HG02885 (cell line): ENCODE results near the gene NTN1.
"Not testable (repeated sequence)": the region's sequence is repeated elsewhere in the genome, so short reads cannot be mapped to it uniquely, and the experiment has no call there.

ENCODE experiments used
- ATAC-seq: cut with Tn5 transposase; IDR thresholded peaks from one replicate; pipeline ENCODE4 v1.9.1; 2021; ENCODE audit warnings: mild to moderate bottlenecking; ENCODE audit not compliant: unreplicated experiment, poor library complexity

NTN1 gene

DNA sequence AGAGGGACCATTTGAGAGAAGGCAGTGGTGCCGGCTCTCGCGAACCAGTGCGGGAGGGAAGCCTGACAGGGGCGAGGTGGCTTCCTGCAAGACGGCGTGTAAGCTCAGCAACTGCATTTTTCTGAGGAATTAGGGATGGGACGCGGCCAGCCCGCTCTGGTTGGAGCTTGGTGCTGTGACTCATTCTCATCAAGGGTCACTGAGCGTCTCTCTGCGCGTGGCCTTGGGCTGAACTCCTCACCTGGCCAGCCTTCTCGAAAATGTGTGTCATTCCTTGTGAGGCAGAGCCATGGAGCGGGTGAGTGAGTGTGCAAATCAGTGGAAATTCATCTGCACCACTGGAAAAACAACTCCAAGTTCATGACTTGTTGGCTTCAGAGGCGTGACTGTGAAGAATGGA, 52.8 kb downstream of the NTN1 start:
- ATAC-seq = no peak

DNA sequence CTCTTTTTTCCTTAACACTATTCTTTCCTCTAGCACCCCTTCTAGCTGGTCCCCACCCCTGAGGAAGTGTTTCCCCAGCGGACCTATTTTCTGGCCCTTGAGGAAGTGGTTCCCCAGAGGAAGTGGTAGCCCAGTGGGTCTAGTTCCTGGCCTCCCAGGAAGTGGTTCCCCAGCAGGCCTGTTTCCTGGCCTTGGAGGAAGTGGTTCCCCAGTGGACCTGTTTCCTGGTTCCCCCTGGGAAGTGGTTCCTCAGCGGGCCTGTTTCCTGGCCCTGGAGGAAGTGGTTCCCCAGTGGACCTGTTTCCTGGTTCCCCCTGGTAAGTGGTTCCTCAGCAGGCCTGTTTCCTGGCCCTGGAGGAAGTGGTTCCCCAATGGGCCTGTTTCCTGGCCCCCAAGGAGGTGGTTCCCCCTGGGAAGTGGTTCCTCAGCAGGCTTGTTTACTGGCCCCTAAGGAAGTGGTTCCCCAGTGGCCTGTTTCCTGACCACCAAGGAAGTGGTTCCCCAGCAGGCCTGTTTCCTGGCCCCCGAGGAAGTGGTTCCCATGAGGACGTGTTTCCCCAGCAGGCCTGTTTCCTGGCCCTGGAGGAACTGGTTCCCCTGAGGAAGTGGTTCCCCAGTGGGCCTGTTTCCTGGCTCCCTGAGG, 58.3 kb downstream of the NTN1 start:
- no peak for ATAC-seq

DNA sequence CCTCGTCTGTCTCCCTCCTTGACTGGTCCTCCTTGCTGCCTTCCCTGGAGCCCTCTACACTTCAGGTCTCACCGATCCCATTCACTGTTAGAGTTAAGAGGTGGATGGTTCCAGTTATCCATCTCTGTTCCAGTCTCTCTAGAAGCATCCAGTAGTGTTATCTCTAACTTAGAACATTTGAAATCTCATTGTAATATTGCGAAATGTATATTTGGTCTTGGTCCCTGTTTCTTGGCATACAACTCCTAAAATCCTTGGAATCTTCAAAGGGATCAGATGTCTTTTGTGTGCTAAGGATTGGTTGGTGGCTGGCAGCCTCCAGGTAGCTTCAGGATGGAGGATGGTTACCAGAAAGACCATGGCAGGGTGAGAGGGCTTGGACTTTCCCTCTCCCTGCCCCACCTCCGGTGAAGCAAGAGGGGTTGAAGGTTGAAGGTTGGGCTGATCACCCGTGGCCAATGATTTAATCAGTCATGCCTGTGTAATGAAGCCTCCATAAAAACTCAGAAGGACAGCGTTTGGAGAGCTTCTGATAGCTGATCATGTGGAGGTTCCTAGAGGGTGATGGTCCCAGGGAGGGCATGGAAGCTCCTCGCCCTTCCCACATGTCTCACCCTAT, 59.1 kb downstream of the NTN1 start:
- ATAC-seq = no peak

DNA sequence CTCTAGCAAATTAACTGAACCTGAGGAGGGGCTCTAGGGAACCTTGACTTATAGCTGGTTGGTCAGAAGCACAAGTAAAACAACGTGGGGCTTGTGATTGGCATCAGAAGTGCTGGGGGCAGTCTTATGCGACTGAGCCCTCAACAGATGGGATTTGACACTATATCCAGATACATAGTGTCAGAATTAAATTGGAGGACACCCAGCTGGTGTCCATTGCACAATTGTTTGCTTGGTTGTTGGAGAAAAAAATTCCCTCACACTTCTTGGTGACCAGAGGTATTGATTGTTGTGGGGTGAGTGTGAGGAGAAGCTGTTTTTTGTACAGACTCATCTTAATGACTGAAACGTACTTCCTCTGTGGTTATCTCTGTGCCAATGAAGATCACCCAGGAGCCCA, 59.7 kb downstream of the NTN1 start:
- ATAC-seq = no peak

DNA sequence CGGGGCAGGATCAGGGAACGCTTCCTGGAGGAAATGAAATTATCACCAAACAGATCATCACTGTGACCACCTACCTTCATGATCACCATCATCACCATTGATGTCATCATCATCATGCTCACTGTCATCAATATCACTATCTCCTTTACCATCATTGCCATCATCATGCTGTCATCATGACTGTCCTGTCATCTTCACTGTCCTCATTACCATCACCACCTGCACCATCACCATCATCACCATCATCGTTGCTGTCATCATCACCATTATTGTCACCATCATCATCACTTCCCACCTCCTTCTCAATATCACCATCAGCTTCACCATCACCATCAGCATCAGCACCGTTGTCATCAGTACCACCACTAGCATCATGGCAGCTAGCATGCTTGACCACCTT, 65.3 kb downstream of the NTN1 start:
- no peak for ATAC-seq

DNA sequence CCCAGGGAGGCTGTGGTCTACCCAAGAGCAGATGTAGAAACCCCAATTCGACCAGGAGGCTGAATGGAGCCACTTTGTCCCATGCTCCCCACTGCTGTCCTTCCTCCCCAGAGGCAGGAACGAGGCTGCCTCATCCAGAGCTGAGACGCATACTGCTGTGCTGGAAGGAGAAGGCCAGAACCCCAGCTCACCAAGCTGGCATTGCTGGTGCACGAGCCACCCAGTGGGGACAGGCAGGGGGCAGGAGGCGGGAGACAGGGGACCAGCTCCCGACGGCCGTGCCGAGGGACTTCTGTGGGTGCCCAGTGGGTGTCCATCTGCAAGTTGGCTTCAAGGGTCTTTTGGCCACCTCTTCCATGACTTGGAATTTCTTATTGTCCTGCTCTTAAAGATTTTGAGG, 66.6 kb downstream of the NTN1 start:
- no peak for ATAC-seq

DNA sequence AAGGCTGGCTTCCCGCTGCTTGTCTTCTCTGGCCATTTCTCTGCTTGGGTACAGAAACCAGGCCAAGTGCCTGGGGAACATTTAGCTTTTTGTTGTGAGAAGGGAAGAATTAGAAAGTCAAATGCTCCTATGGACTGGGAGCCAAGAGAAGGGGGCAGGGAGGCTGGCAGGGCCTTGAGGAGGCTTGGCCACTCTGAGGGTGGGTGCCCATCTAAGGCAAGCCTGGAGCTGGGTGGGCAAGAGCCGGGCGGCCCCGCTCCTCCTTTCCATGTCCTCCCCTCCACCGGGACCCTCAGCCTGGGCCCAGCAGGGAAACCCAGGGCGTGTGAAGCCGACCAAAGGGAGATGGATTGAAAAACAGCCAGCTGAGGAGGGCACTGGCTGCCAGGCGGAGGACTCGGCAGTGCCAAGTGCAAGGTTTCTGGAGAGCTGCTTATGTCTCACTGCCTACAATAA, 69.4 kb downstream of the NTN1 start:
- ATAC-seq = no peak

DNA sequence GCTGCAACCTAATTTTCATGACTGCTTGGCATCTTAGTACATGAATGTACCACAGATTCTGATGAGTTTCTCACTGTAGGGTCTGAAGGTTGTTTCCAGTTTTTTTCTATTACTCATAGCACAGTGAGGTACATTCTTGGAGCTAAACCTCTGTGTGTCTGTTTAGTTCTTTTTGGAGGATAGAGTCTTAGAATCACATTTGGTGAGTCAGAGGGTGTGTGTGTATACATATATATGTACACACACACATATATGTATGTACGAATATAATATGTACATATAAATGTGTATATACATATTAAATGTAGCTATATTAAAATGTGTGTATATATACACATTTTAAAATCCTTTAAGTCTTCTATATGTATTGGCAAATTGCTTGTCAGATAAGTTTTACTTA, 72.9 kb downstream of the NTN1 start:
- ATAC-seq = no peak

DNA sequence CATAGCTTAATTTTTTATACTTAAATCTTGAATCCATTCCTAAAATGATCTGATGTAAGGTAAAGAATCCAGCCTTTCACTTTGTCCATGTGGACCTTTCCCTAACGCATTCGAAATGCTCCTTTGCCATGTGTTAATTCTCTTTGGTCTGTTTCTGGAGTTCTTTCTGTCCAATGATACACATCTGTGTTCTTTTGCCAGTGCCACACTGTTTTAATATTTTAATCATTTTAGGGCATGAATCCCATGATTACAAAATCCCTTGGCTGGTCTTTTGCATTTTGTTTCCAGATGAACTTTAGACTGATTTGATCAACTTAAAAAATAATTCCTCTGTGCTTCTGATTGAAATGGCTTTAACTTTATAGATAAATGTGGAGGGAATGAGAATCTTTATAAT, 74.1 kb downstream of the NTN1 start:
- ATAC-seq = no peak

DNA sequence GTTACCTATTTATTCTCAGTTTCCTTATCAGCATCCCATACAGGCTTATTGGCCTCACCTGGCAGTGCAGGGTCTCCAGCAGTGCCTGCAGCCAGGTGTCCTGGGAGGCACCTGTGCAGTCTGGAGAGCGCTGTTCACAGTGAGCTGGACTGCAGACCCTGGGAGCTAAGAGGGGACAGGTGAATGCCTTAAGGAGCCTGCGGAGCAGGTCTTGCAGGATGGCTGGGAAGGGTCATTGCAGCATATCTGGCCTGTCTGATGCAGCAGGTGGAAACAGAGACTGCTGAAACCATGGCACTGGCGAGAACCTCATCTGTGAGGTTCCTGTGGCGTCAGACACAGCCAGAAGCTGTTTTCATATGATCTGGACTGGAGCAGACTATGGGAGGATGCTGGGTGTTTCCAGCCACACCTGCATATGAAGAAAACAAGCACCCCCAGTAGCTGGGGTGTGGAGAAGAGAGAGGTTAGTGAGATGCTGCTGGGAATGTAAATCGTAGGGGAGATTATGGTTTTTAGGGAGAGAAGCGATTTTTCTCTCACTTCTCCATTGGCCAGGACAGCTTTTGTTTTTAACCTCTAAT, 77.0 kb downstream of the NTN1 start:
- no peak for ATAC-seq

DNA sequence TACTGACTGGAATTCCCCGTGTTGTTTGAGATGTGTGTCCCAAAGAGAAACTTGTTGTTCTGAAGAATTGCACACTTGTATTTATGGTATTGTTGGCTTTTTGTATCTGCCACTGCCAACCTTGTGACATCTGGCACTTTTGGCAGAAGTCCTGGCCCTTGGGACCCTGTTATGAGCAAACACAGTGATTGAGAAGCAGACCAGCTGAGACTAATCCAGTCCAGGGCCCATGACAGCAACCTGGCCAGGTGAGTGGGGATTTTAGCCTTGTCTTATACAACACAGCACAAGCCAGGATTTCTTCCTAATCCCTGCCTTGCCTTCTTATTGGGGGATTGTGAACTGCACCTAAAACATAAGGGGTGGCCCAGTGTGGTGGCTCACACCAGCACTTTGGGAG, 80.0 kb downstream of the NTN1 start:
- no peak for ATAC-seq

DNA sequence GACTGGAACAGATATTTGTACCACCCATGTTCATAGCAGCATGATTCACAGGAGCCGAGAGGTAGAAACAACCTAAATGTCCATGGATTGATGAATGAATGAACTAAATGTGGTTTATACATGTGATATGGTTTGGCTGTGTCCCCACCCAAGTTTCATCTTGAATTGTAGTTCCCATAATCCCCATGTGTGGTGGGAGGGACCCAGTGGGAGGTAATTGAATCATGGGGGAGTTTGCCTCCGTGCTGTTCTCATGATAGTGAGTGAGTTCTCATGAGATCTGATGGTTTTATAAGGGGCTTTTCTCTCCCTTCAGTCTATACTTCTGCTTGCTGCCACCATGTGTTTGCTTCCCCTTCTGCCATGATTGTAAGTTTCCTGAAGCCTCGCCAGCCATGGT, 81.9 kb downstream of the NTN1 start:
- not testable (repeated sequence) for ATAC-seq

DNA sequence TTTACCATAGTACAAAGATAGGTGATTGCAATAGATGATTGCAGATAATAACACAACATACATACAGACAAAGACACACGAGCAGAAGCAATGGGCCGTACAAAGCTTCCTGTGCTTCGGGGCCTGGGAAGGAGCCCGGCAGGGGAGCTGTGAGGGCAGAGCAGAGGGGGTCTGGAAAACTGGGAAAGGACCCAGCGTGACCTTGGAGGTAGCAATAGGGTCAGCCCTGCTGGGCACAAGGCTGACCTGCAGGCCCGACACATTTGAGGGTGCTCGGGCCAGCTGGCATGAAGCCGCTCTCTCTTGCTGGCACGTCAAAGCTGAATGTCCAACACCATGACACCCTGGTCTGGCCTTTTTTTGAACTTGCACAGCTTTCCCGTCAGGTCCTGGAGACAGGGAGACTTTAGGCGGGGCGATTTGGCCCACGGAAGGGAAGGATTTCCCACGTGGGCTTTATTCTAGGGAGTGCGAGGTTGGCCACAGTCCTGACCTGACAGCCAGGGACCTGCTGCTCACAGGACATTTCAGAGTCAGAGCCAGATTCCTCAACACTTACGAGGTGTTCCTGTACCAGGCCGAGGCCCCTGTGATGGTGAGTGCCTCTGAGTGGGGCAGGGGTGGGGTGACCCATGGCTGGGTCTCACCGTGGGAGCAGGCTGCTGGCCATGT, 83.2 kb downstream of the NTN1 start:
- no peak for ATAC-seq

DNA sequence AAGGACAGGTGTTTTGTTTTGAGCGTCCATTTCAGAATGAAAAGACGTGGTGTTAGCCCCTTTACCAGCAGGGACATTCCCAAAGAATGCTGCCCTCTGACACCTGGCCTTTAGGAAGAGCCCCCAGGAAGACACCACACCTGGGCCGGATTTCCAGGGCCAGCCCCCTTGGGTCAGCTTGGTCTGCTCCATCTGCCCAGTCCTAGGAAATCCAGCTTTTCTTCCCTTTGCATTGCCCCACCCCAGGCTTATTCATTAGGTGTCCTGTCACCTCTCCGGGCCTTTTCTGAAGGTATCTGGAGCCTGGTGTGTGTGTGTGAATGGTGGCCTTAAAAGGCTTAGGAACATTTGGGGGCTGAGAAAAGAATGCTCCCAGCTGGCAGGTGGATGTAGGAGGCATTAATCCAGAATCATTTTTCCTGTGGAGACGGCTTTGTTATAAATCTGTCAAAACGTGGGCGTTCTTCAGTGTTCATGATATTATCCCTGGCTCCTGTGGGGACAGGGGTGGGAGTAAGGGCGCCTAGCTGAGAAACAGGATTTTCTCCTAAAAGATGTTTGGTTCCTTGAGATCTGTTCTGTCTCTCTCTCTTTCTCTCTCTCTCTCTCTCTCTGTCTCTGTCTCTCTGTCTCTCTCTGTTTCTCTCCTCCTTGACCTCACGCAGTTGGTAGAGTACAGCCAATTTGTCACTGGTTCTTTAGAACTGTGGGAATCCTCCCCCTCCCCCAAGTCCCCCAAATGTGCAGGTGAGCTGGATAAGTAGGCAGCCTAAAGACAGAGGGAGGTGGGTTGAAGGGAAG, 84.0 kb downstream of the NTN1 start:
- no peak for ATAC-seq

DNA sequence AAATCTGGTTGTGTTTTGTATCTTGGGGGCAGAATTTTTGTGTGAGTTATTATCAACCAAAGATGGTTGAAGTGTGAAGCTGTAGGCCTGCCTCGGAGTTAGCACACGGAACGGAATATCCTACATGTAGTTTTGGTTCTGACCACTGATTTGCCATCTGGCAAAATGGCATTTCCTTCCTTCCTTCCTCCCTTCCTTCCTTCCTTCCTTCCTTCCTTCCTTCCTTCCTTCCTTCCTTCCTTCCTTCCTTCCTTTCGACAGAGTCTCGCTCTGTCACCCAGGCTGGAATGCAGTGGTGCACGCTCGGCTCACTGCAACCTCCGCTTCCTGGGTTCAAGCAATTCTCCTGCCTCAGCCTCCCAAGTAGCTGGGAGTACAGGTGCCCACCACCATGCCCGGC, 85.0 kb downstream of the NTN1 start:
- ATAC-seq = not testable (repeated sequence)

DNA sequence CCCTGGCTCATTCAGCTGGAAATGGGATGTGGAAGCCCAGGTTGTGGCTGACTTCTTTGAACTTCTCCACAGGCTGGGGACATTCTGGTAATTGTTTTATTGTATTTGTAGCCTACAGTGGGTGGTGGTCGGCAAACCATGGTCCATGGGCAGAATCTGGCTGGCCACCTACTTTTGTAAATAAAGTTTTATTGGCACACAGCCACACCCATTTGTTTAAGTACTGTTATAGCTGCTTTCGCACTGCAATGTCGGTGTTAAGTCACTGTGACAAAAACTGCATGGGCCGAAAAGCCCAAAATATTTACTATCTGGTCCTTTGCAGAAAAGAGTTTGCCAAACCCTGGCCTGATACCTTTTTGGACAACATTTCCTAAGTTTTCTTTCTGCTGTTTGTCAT, 86.2 kb downstream of the NTN1 start:
- no peak for ATAC-seq

DNA sequence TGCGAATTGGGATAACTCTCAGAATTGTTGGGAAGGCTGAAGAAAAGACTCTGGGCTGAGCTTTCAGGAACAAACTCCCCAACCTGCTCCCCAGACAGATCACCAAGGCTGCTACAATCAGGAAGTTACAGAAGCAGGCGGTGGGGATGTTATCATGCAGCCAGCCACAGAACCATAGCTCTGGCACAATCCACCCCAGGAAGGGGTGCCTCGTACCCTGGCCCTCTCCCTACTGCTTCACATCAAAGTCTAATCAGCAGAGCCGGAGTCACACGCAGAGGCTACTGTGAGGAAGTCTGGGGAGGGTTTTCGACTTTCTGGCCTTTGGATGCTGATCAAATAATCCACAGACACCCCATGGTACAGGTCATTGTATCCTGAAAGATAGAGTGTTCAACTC, 86.8 kb downstream of the NTN1 start:
- no peak for ATAC-seq

DNA sequence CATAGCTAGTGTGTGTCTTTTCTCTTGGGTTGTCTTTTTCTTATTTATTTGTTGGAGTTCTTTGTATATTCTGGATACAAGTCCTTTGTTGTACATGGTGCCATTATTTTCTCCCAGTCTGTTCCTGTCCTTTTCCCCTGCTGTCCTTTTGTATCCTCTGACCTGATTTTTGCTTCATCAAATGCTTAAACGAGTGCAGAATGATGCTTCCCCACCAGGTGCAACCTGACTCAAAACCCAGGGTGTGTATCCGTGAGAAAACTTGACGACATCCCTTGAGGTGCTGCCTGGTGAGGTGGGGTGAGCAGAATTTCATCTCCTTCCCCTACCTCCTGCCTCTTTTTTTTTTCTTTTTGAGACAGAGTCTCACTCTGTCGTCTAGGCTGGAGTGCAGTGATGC, 88.6 kb downstream of the NTN1 start:
- ATAC-seq = no peak

DNA sequence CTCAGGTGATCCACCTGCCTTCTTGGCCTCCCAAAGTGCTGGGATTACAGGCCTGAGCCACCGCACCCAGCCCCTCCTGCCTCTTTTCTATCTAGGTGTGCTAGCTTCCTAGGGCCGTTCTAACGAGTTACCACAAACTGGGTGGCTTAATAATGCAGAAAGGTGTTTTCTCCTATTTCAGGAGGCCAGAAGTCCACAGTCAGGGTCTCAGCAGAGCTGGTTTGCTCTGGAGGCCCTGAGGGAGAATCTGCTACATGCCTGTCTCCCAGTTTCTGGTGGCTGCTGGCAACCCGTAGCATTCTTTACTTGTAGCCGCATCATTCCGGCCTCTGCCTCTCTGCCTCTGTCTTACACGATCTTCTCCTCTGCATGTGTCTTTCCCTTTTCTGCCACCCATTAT, 89.2 kb downstream of the NTN1 start:
- no peak for ATAC-seq

DNA sequence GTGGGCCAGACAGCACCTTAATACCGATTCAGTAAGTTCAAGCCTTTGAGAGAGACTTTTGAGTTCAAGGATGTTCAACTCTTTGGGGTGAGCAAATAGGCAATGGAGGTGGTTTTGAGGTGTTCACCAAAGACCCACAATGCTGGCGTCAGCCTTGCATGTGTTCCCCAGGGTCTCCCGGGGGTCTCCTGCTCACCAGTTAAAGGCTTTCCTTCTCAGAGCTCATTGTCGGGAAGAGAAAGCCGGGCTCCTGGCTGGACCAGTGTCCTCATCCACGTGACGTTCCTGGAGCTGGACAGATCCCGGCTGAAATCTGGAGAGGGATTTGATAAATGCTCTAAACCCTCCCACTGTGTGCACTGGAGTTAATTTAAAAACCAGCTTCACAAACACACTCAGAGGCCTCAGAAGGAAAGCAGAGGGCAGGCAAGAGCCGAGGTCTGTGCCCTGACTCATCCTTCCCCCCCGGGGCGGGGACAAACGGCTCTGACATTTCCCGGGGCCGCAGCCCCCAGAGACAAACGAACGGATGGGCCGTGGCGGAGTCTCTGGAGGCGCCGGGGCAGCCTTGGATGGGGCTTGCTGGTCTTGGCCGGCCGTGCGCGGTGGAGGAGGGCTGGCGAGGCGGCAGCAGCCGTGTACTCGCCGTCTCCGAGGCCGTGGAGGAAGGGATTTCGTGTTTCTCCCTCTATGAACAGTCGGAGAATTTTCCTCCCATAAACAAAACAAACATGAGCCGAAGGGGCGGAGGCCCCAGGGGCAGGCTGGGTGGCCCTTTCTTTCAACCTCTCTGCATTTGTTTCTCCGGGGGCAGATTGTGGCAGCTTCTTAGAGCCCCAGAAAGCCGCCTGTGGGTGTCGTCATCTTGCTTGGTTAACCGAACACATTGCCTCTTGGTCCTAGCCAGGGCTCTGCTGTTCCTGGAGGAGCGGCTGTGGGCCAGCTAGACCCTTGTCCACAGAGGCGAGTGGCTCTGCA, 94.2 kb downstream of the NTN1 start:
- ATAC-seq = no peak
